COLO668 (cell line): ENCODE data around the gene ATP13A5.

Source experiments
- DNase-seq: peaks from one replicate; lab custom pipeline; 2025; ENCODE audit not compliant: unreplicated experiment; lab: John Stamatoyannopoulos, UW

ATP13A5 gene

DNA sequence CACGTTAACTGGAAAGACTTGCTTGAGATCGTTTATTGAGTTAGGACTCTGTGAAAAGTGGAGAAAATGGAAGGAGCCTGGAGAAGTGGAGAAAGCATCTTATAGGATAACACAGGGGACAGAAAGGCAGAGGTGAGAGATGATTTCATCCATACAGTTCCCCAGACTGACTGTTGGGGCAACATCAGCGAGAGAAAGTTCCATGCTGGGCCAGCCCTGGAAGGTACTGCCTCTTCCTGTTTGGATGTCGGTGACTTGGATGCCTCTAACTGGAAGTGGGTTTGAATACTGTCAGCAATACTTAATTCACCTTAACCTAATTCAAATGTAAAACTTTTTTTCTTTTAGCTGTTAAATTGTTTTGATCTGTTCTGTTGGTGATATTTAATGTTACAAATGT, 32.3 kb downstream of the ATP13A5 start:
- no peak for DNase-seq

DNA sequence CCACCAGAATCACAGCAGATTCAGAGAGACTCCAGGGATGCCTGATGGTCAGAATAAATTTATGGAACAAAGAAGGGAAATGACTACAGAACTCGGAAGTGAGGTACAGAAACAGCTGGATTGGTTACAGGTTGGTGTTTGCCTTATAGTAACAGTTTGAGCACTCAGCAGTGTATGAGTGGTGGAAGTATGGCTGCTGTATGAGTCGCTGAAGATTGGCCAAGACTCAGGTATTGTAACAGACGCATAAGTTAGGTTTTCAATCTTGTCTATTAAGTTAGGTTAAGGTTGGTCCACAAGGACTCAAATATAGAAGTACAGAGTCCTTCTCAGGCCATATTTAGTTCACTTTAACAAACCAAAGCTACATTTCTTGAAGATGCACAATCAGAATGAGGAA, 33.1 kb downstream of the ATP13A5 start:
- no peak for DNase-seq

DNA sequence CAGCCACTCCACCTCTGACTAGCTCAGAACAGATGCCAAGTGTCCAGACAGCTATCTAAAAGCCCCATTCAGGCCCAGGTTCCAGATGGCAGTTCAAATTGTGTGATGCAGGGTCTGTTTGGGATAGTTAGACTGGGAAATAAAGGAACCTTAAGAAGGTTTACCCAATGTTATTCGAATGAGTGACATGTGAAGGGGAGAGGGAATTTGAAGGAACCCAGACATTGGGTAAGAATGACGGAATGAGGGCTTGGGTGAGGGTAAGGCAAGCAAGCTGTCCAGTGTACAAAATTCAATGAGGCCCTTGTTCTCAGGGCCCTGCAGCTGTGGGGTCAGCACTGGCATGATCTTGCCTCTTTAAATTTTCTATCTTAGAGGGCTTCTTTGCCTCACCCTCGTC, 34.1 kb downstream of the ATP13A5 start:
- no peak for DNase-seq

DNA sequence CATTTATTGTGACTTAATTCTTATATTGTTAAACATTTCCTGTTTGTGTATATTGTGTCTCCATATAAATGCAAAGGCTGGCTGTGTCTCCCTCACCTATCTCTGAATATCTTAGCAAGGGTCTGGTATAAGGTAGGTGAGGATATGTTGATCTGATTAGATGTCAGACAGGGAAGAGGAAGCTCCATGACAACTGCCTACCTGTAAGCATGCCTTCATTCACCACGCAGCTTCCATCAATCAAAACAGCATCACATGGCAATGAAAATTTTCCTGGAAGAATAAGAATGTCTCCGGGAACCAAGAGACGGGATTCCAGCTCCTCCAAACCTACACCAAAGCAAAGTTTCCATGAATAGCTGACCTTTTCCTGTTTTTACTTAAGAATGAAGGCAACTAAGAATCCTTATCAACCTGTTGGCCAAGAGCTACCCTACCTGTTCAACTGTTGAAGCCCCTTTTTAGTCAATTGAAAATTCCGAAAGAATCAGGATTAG, 34.8 kb downstream of the ATP13A5 start:
- no peak for DNase-seq

DNA sequence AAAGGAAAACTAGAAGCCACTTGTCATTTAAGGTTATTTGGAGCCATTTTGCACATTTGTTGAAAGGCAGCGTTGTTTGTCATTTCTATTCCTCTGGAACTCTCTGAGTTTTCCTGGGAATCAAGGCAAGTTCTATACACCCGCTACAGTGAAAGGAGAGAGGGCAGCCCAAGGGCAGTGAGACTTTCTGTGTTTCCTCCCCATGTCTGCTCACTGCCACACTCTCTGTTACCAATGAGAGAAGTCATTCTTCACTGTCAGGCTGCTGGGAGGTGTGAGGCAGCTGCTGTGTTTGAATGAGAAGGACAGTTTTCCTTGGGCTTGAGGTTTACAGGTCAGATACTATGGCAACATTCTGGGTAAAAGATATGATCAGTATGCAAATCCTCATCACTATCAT, 36.0 kb downstream of the ATP13A5 start:
- no peak for DNase-seq

DNA sequence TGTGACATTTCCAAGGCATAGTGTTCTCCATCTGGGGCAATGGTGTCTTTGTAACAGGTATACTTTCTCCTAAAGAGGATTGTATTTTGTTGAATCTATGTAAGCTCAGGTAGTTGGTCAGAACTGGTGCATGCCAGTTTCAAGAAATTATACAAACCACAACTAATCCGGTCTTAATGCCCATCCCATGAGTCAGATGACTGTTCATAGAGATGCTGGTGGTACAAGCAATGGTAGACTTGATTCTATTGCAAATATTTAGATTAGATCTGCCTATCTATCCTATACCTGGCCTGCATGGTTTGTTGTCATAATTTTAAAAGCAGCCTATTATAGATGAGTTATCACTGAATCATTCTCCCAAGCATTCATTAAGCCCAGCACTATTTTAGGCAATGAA, 43.5 kb downstream of the ATP13A5 start:
- DNase-seq, result no peak

DNA sequence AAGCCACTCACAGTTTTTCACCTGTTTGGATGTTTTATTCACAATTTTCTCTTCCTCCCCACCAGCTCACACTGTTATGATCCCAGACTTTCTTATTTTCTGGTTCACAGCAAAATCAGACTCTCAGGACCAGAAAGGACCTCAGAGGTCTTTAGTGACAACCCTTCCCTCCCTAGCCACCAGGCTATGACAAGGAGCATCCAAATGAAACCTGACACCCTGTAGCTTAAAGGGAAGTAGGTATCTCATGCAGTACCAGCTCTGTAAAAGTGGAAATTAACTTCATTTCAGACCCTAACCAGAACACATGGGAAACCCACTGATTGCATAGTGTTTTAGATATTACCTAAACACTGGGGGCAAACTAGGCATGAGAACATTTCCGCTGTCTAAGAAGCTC, 45.3 kb downstream of the ATP13A5 start:
- DNase-seq, result no peak

DNA sequence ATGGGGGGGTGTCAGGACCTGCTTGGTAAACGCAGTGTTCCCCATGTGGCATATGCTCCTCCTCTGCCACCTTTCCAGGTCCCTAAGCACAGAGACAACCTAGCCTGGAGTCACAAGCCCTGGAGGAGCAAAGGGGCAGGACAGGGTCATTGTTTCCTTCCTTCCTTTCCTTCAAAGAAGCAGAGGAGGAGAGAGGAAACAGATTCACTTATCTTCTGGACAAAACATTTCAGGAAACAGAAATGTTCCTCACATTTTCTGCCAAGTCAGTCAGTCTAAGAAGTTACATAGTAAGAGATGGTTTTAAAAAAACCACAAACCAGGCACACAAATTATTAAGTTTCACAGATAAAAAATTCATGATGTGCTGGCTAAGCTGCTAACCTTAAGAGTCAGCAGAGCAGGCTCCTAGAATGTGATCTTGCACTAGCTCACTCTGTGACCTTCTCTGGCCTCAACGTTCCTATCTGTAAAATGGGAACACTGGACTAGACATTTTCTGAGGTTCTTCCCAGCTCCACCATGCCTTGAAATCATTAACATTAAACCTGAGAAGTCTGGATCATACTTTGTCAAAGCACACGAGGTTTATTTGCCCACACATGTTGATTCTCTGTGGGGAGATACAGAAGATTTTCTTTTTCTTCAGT, 47.9 kb downstream of the ATP13A5 start:
- no peak for DNase-seq

DNA sequence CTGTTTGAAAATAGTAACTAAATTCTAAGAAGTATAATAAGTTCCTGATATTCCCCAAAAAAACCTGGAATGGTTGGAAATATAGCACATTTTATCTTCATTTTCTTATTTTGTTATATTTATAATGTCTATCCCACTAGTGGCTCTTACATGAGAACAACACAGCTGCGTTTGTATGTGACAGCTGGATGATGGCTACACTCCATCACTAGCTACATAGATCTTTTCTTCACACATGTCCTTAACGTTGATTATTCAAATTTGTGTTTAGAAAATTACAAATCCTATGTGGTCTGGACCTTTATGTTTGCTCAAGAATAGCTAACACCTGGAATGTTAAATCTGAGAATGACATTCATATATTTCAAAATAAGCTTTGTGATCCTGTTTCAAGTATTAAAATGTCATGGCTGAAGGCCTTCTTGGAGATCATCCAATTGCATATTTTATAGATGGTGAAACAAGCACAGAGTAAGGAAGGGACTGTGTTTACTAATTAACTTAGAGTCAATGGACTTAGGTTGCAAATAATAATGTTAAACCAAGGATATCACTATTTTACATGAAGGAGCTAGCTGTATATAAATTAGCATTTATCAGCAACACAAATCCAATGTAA, 60.8 kb downstream of the ATP13A5 start:
- DNase-seq, result no peak

DNA sequence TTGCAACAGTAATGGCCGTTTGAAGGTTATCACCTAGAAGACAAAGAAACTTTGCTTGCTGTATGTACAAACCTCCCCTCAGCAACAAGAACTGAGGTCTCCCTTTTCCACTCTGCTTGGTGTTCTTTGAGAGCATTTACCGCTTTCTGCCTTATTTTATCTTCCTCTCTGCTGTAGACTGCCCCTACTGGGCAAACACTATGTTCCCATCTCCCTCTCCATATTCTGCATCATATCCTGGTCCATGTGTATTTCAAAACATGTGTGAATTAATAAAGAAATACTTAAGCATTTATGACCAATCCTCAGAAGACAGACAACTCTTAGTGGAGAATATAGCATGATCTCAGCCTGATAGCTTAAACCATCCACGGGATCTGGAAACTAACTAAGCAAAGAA, 64.4 kb downstream of the ATP13A5 start:
- no peak for DNase-seq

DNA sequence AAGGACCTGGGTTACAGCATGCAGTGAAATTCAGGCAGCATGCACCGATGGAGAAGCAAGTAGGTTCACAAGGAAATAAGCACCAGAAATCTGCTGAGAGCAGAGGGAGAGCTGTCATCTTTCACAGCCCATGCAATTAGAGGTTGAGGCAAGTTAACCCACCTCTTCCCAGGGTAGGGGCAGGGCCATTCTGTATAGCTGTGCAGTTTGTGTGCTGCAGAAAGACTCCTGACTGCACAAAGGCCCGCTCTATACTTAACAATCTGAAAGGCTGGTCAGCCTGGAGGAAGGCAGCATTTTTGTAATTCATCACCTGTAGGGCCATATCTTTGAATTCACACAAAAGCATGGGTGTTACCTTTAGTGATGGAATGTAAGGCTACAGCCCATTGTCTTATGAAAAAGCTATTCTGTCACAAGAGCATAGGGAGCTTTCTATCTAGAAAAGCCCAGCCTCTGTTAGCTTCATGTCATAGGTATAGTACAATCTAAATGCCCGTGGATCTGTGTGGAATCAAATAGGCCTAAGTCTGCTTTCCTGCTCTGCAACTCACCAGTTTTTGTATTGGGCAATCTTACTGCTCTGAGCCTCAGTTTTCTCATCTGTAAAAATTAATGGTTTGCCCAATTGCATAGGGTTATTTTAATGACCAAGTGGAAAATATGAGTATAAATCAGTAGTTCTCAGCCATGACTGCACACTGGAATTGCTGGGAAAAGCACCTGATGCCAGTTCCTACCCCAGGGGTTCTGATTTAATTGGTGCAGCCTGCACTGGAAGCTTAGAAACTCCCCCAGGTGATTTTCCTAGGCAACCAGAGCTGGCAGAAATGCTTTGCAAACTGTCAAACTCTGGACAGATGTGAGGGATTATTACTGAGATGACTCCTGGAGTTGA, 65.2 kb downstream of the ATP13A5 start:
- no peak for DNase-seq

DNA sequence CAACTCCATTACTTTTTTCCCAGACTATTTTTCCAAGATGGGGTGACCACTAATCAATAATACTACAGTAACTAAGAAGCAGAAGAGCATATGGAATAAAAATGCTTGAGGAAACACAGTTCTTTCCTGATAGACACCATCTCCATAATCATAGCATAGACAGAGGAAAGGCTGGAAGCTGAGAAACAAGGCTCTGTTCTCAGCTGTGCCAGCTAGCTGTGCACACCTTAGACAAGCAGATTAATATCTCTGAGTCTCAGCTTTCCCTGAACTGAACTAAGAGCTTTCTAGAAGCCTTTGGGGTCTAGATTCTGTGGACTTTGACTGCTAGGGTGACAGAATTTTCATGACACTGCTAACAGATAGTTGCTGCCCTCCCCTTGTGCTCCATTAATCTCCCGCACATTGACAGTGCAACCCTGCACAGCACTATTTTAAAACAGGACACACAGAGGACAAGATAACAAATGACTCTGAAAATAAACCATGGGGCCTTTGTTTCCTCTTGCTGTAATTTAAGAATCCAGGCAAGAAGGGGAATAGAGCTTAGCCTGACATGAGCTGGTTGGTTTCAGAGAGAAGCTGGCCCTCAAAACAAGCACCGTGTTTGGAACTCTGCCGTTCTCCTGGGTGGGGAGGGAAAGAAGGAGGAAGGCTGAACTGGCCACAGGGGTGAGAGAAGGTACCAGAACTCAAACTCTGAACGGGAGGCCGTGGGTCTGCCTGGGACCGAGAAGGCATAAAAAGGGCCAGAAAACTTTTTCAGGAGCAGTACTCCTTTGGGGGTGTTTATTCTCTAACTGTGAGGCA, 67.4 kb downstream of the ATP13A5 start:
- DNase-seq, result no peak

DNA sequence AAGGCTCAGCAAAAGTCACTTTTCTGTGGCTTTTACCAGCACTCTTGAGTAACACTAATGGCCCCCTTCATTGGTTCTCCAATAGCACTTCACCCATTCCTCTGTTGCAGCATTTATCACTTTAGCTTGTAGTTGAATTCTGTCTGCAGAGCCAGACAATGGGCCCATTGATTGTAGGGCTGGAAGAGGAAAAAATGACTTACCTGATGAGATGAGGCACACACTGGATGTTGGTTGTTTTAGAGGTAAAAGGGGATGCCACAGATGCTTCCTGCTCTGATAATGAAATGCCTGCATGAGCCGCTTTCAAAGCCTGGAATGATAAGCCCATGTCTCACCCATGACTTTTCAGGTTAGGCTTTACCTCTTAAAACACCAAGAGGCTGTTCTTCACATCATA, 73.2 kb downstream of the ATP13A5 start:
- no peak for DNase-seq

DNA sequence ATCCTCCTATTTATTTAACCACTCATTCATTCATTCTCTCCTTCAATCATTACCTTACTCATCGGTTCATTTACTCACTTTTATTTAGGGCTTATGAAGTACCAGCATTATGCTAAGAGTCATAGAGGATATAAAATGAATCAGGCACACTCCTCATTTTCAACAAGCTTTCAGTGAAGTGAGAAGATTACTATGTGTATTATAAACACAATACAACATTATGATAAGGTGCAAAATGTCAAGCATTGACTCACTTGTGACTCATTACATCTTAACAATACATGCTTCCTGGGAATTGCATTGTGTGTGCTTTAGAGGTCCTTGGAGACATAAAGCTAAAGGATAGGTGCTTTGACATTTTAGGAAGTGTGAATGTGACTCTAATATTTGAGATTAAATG, 77.1 kb downstream of the ATP13A5 start:
- DNase-seq, result no peak

DNA sequence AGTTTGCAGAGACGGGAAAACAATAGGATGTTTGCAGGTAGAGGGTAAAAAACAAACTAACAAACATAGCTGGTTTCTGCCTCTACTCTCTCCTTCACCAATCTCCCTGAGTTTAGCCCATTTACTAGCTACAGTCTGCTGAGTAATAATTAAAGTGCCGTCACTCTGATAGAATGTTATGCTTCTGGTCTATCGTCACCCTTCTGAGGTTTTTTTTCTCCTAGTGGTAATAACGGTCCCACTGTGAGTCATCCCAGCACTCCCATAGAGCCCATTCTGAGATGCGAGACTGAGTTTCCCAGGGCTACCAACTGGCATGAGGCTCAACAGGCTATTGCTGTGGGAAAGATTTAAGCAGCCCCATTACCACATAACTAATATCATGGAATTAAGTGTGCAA, 81.1 kb downstream of the ATP13A5 start:
- no peak for DNase-seq

DNA sequence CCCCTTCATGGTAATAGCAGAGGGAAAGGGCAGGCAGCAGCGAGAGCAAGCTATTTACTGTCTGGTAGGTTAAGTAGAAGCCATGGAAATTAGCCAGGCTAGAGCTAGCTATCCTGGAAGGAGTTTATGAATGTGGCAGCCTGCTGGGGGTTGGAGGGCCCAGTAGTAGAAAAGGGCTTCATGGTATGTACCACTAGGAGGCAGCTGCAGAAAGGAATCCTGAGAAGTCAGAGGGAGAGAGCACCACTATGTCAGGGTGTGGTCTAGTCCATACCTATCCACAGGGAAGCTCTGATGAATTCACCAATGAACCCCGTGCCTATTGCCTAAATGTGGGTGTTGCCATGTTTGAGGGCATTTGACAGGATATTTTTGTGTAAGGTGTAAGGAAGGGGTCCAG, 82.6 kb downstream of the ATP13A5 start:
- no peak for DNase-seq

DNA sequence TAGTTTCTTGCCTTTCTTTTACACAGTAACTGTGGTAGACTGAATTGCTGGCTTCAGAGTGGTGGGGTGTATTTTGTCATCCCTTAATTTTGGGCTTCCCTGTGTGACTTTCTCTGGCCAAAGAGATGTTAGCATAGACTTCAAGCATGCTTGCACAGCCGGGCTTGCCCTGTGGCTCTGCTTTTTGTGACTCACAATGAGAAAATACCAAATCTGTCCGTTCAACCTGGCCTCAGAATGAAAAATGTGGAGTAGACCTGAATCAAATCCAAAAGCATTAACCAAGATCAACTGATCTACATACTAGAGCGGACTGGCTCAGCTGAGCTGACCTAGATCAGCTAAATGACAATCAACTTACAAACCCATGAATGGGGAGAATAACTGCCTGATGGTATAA, 86.2 kb downstream of the ATP13A5 start:
- DNase-seq, result no peak

DNA sequence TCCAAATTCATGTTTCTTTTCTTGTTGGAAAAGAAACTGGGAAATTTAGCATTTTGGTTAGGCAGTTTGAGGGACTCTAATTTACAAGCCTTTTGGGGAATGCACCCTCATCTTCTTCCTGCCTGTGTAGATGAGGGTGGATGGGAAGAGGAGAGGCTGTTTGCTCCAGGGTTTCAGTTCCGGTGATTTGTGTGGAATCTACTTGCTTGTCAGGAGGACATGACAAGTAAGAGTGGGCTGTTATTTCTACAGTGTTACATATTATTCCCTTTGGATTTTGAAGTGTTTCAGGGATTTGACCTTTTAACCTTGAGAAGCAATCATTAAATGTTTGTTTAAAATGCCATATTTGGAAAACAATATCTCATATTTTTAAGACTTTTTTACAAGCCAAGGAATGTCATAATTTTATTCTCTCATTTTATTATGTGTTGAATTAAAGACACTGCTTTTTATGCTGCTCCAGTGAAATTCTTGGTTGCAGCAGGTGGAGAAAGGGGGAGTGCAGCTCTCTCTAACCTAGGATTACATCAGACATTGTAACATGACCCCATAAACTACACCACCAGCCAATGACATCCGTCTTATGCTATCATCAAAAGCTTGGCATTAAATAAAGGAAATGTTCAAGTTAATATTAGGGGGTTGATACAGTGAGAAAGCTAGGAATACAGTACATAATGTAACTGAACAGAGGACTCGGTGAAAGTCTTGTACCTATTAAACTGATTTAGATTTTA, 107.3 kb downstream of the ATP13A5 start:
- no peak for DNase-seq

DNA sequence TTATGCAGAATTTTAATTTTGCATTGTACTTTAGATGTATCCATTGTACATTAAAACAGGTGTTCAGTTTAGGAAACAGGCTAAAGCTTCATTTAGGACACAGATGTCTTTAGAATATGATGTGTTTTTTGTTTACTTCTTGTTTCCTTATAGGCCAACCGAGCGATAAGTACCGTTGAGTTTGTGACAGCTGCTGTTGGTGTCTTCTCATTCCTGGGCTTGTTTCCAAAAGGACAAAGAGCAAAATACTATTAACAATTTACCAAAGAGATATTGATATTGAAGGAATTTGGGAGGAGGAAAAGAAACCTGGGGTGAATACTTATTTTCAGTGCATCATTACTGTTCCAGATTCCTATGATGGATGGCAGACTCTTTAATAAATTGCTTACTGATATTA, 108.1 kb downstream of the ATP13A5 start:
- no peak for DNase-seq

DNA sequence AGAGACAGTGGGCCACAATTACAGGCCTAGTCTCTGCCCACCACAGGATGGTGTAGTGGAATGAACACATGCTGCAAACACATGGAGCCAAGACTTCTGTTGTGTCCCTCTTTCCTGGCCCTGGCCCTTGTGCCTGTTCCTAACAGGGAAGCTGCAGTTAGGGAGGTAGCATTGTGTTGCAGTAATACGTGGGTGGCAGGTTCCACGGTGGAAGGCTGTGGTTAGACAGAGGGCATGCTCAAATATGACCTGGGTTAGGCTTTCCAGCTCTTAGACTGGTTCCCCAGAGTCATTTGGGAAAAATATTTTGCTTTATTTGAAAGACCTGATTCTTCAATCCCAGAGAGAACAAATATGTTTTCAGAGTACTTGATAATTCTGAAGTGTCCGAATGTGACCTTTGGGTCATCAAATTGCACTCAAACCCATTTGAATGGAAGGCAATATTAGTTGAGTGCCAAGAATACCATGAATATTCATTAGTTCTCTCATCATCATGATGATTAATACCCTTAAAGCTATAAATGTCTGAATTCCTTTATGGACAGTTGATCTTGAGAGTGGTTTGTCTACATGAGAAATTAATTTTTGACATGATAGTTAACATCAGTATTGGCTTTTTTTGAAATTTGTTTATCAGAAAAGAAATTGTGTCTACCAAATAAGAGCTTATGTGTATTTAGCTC, 109.1 kb downstream of the ATP13A5 start:
- DNase-seq, result no peak
